ENCODE results near the gene LRRC46. TPM values are rescaled to one million over a fixed set of nuclear protein-coding genes. Genes with fewer than 3 reads are reported as not detected.
A peak's percentile ranks its signal among the peaks of the same experiment; 100 is the strongest.

Gene LRRC46
- total and polyA plus RNA-seq, 9 of the 15 experiments (the other 6 are each of a cell fraction or from before 2014, with no cell fraction given) = 0.39 to 1.4 (median 0.53) TPM; not detected in 1

DNA sequence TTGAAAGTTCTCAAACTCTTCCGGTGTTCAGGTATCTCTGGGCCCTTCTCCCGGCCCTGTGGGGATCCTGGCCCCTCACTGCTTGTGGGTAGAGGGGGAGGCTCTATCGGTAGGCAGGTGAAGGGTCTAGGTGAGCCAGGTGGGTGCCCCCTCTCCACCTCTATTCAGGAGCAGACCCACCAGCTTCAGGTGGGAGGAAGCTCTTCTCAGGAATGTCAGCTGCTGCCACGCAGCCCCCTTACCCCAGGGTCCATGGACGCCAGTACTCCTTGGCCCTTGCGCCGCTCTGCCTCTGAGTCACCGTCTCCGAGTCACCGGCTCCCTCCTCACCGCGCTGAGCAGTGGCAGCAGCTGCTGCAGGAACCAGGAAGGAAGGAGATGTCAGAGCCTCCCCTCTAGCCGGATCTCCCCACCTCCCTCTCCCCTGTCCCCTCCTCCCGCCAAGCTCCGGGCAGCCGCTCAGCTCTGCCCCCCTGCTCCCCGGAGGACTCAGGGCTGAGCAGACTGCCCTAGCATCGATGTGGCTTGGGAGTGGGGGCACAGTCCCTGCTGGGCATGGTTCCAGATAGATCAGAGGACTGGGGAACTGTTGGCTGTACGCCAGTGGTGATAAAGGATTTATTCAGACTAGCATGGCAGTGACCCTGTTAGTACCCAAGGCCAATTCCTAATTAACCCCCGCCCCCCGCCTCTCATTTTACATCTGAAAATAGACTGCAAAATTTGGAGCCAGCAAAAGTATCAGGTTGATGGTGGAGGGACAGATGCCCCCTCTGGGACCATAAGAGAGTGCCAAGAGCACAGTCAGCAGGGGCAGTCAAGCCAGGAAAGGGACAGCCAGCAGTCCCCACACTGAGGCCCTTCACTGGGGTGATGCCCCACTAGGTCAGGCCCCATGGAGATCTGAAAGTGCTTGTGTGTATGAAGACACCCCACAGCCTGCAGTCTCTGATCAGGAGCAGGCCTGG lies 9.8 kb upstream of the LRRC46 start, which contains the start of gene OSBPL7 (continued):
- no peak for TF ChIP-seq MGA (IDR thresholded peaks at IDR 0.05)
- no peak for TF ChIP-seq KLF10 (CRISPR knock-in tag; IDR thresholded peaks at IDR 0.05)
- TF ChIP-seq MCM2 (IDR thresholded peaks at IDR 0.05; ENCODE audit: low read depth) = no peak
- TF ChIP-seq ZSCAN29 (IDR thresholded peaks at IDR 0.05) = no peak
- no peak for TF ChIP-seq ZNF75A (CRISPR knock-in tag; IDR thresholded peaks at IDR 0.05)
- no peak for TF ChIP-seq ZNF24 (IDR thresholded peaks at IDR 0.05)
- no peak for TF ChIP-seq ILK (tag; IDR thresholded peaks at IDR 0.05; ENCODE audit: borderline replicate concordance, low read depth)
- TF ChIP-seq ZC3H8 (IDR thresholded peaks at IDR 0.05) = no peak
- TF ChIP-seq SRSF3 (IDR thresholded peaks at IDR 0.05; ENCODE audit: insufficient read depth, low read length) = no peak
- no peak for TF ChIP-seq ASH1L (IDR thresholded peaks at IDR 0.05; ENCODE audit: borderline replicate concordance, low read depth, partially characterized antibody)
- TF ChIP-seq ZNF212 (CRISPR knock-in tag; IDR thresholded peaks at IDR 0.05) = no peak
- TF ChIP-seq JUND (IDR thresholded peaks at IDR 0.05; ENCODE audit: borderline replicate concordance, low read depth, low read length) = peak; percentile 84
- peak; percentile 33; the same call in 1 of the 3 replicates for TF ChIP-seq JUND (tag; IDR thresholded peaks at IDR 0.05; ENCODE audit: borderline replicate concordance, low read depth, low read length)
